Left ventricle myocardium inferior (tissue), 1 donor: ENCODE results near the gene RAMP2. TPM values are rescaled to one million over a fixed set of nuclear protein-coding genes. Genes with fewer than 3 reads are reported as not detected.

Experiments used
- DNase-seq: peaks from one replicate; pipeline ENCODE4 v3.0.0-alpha.2; 2020
- H3K27ac ChIP-seq: fragments of 200-600 bp; replicated peaks from 2 replicates; pipeline ENCODE4 v1.8.0; 2021
- H3K27me3 ChIP-seq: fragments of 200-600 bp; 2 replicates; pipeline ENCODE4 v1.8.0; 2021; ENCODE audit warnings: low read depth
- H3K36me3 ChIP-seq: fragments of 200-600 bp; 2 replicates; pipeline ENCODE4 v1.8.0; 2021
- H3K4me1 ChIP-seq: fragments of 200-600 bp; 2 replicates; pipeline ENCODE4 v1.8.0; 2021
- H3K4me3 ChIP-seq: fragments of 200-600 bp; 2 replicates; pipeline ENCODE4 v1.8.0; 2021; ENCODE audit warnings: mild to moderate bottlenecking, moderate library complexity
- H3K9me3 ChIP-seq: fragments of 200-600 bp; replicated peaks from 2 replicates; pipeline ENCODE4 v1.8.0; 2021
- intact Hi-C: fragments of 100-400 bp; cut with micrococcal nuclease; formaldehyde crosslinking; loops from one replicate; pipeline ENCODE4 v1.11.0; 2022
- total RNA-seq: library from RNA; stranded (reverse); fragmentation: NEBNext Ultra II Directional; extraction: Animal tissue kit (Norgen Biotek cat#: 25700); gene quantifications from one replicate; pipeline ENCODE4 v1.2.1, GENCODE V29; 2021
- TF ChIP-seq, protein P1 (sequence below): fragments of 200-600 bp; IDR thresholded peaks from 2 replicates; pipeline ENCODE4 v1.8.0; 2021; ENCODE audit warnings: antibody characterized with exemption, mild to moderate bottlenecking, borderline replicate concordance
- donor health status: DM: no; HTN: yes; CAD: no; lungs with severe emphysema.

The RAMP2 gene
- total RNA-seq, 1 donor from 2014 or later = 37.7 TPM

DNA sequence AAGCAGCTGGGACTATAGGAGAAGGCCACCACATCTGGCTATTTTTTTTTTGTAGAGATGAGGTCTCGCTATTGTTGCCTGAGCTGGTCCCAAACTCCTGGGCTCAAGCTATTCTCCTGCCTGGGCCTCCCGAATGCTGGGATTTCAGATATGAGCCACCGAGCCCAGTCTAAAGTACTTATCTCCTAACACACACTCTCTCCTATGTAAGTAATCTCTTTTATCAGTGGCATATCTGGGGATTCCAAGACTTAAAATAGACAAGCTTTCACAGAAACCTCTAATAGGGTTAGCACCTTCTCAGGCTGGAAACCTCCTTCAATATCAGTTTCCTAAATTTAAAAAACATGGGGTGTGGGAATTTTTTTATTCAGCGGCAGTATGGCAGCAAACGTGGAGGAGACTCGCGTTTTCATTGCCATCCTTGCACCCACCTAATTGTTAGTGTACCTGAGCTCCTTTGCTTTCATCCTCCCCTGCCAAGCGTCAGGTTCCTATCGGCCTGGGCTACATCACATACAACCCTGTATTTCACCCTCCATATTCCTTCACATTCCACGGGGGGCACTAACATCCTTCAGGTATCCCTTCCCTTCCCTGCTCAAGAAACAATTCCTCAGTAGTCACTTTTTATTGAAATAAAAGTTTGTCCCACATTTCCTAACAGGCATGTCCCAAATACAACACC, 17.3 kb upstream of the RAMP2 start:
- Histone ChIP-seq H3K27me3 (no peaks in the 10 kb centered on the region), H3K9me3 (no peaks in the 10 kb centered on the region)

DNA sequence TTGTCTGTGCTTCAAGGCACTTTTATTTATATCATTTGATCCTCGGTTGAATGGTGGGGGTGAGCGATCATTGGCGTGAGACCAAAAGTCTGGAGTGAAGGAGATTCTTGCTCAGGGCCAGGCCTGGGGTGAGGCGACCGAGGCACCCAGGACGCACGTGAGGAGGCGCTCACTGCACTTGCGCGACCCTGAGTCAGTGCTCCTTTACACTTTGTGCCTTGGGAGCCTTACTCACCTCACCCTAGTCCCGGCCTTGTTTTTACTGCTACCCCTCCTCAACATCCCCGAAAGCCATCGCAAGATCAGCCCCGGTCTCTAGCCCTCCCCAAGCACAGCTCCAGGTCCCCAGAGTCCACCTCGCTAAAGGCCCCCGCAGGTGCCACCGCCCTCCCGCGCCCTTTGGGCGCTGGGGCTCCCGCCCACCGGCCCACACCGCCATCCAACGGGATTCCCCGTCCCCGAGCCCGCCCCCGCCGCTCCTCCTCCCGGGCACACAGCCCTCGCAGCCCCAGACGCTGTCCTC, 16.7 kb upstream of the RAMP2 start:
- DNase-seq = peak; percentile 85
- intact Hi-C loops = no loop called here
- H3K4me1 ChIP-seq = peaks cover 47% of the 10 kb centered on the region
- peak overlapping the region; percentile 96 for H3K27ac ChIP-seq
- TF ChIP-seq, protein P1, sequence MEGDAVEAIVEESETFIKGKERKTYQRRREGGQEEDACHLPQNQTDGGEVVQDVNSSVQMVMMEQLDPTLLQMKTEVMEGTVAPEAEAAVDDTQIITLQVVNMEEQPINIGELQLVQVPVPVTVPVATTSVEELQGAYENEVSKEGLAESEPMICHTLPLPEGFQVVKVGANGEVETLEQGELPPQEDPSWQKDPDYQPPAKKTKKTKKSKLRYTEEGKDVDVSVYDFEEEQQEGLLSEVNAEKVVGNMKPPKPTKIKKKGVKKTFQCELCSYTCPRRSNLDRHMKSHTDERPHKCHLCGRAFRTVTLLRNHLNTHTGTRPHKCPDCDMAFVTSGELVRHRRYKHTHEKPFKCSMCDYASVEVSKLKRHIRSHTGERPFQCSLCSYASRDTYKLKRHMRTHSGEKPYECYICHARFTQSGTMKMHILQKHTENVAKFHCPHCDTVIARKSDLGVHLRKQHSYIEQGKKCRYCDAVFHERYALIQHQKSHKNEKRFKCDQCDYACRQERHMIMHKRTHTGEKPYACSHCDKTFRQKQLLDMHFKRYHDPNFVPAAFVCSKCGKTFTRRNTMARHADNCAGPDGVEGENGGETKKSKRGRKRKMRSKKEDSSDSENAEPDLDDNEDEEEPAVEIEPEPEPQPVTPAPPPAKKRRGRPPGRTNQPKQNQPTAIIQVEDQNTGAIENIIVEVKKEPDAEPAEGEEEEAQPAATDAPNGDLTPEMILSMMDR = no peak
- H3K36me3 ChIP-seq = peaks cover 4% of the 10 kb centered on the region
- no peaks in the 10 kb centered on the region for H3K9me3 ChIP-seq
- peak overlapping the region; percentile 86 for H3K4me3 ChIP-seq
- no peaks in the 10 kb centered on the region for H3K27me3 ChIP-seq

More for the DNA sequence above, 17.3 kb upstream of the RAMP2 start:
- no peak for DNase-seq
- intact Hi-C loops = no loop called here
- peaks cover 4% of the 10 kb centered on the region for H3K36me3 ChIP-seq
- peaks cover 41% of the 10 kb centered on the region for H3K4me1 ChIP-seq
- peak overlapping the region; percentile 96 for H3K27ac ChIP-seq
- TF ChIP-seq, protein P1 = no peak
- peak overlapping the region; percentile 86 for H3K4me3 ChIP-seq

DNA sequence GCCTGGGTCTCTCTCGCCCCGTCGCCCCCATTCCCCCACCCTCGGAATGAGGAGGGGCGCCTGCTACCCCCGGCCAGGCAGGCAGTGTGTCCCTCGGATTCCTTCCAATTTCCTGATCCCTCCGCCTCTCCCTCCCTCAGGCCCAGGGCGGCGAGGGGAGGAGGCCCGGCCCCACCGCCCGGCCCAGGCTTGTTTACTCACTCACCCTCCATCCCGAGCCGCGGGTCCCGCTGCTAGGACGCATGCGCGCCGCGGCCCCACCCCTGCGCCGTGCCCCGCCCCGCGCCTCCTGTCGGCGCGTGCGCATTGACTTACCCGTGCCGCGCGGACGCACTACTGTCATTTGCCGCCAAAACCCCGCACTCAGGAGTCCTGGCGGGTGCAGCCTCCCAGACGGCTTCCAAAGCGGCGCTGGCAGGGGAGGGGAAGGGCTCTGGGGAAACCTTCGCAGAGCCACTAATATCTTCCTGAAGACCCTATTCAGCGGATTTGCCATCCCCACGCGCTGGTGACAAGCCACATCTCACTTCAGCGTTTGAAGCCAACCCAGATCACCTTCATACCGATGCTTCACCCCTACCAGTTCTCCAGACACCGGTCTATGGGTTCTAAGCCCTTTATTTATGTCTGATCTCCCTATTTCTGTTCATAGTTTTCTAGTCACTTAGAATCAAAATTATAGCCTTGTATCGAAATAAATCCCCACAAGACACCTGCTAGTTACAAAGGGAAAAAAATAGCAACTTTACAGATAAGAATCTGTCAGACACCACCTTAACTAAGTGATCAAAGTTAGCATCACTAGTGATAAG, 16.0 kb upstream of the RAMP2 start, which contains the start of gene EZH1:
Gene EZH1, minus strand, starts transcription at position 235 of the 812 bp plus-strand sequence. CDS start 16,099 bp downstream, outside the sequence.
- peak; percentile 90 for DNase-seq
- H3K4me3 ChIP-seq = peak within 1 kb of the TSS; percentile 86
- H3K36me3 ChIP-seq = peaks cover 4% of the 10 kb centered on the region
- no peaks in the 10 kb centered on the region for H3K9me3 ChIP-seq
- intact Hi-C loops = no loop called here
- TF ChIP-seq, protein P1 = peak; percentile 28
- peak within 1 kb of the TSS; percentile 96 for H3K27ac ChIP-seq
- H3K27me3 ChIP-seq = no peaks in the 10 kb centered on the region
- peaks cover 54% of the 10 kb centered on the region for H3K4me1 ChIP-seq

DNA sequence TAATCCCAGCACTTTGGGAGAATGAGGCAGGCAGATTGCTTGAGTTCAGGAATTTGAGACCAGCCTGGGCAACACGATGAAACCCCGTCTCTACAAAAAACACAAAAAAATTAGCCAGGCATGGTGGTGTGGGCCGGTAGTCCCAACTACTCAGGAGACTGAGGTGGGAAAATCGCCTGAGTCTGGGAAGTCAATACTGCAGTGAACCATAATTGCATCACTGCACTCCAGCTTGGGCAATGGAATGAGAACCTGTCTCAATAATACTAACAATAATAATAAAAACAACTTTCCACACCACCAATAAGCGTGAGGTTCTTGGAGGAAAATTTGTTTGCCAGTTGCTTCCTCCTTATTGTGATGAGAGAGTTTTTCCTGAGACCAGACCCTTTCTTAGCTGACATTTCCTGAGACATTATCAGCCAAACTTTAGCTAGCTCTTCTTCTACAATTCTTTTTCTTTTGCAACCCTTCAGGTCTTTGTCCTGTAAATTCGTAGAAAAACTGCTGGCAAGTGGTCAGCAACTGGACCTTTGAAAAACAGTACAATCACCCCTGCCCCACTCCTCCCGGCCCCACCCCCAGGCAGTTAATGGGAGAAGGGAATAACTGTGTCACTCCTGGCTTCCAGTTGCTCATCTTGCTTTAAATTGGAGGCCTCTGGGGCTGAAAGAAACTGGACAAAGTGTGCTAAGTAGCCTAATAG, 12.7 kb upstream of the RAMP2 start:
- Histone ChIP-seq H3K36me3 (no peaks in the 10 kb centered on the region), H3K27me3 (no peaks in the 10 kb centered on the region), H3K27ac (peak overlapping the region; percentile 71), H3K4me1 (peaks cover 62% of the 10 kb centered on the region), H3K9me3 (no peaks in the 10 kb centered on the region), H3K4me3 (no peak overlapping the region)
- TF ChIP-seq, protein P1 = no peak
- no peak for DNase-seq
- intact Hi-C loops = no loop called here
